Measurements from ENCODE around the gene ELL2. TPM values are rescaled to one million over a fixed set of nuclear protein-coding genes. Genes with fewer than 3 reads are reported as not detected.

Gene ELL2
- total and polyA plus RNA-seq, 4 donors, result 12.3 to 79.6 (median 49.0) TPM

DNA sequence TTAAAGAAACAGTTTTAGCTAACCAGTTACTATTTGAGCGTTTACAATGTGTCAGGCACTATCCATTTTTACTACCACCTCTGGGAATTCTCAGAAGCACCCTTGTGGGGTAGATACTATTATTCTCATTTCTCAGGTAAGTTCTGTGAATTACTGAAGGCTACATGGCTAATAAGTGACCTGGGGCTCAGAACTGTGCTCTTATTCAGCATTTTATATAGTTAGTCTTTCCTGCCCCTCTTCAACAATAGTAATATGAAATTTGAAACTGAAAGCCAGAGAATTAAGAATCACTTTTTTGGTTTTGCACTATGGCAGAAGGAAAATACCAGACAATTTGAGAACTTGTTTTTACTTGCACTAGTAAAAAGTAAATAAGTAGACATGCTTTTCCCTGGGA, 11.8 kb downstream of the ELL2 start:
- H3K36me3 ChIP-seq (ENCODE audit: control insufficient read depth in 4 of 4, insufficient read depth in 4 of 4, low read length in 4 of 4), result peaks cover 0 to 4% (median 0%) of the 10 kb centered on the region in 4 donors
- H3K27me3 ChIP-seq (ENCODE audit: control insufficient read depth in 3 of 3, insufficient read depth in 3 of 3, low read length in 2 of 3), result no peaks in the 10 kb centered on the region
- 63 to 89% methylated on average over 1 of the region's 1 CpG for WGBS, 2 donors
- peaks cover 0 to 30% (median 0%) of the 10 kb centered on the region in 5 donors for H3K4me1 ChIP-seq (ENCODE audit: control insufficient read depth in 5 of 5, insufficient read depth in 5 of 5, low read length in 5 of 5)
- ATAC-seq (ENCODE audit: insufficient read depth, low FRiP score) (no peak), DNase-seq (no peak)
- no peak overlapping the region for H3K4me3 ChIP-seq
- H3K9ac ChIP-seq (ENCODE audit: insufficient read depth in 1 of 2, low read length in 2 of 2), result no peak overlapping the region
- TF ChIP-seq, protein P1, sequence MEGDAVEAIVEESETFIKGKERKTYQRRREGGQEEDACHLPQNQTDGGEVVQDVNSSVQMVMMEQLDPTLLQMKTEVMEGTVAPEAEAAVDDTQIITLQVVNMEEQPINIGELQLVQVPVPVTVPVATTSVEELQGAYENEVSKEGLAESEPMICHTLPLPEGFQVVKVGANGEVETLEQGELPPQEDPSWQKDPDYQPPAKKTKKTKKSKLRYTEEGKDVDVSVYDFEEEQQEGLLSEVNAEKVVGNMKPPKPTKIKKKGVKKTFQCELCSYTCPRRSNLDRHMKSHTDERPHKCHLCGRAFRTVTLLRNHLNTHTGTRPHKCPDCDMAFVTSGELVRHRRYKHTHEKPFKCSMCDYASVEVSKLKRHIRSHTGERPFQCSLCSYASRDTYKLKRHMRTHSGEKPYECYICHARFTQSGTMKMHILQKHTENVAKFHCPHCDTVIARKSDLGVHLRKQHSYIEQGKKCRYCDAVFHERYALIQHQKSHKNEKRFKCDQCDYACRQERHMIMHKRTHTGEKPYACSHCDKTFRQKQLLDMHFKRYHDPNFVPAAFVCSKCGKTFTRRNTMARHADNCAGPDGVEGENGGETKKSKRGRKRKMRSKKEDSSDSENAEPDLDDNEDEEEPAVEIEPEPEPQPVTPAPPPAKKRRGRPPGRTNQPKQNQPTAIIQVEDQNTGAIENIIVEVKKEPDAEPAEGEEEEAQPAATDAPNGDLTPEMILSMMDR (IDR thresholded peaks at IDR 0.05; ENCODE audit: control extremely low read depth, extremely low read depth), result no peak
- H3K27ac ChIP-seq (ENCODE audit: low read depth in 1 of 2, low read length in 1 of 2), result no peak overlapping the region
- H3K9me3 ChIP-seq (ENCODE audit: control insufficient read depth in 4 of 4, insufficient read depth in 3 of 4, low read length in 3 of 4), result no peaks in the 10 kb centered on the region

DNA sequence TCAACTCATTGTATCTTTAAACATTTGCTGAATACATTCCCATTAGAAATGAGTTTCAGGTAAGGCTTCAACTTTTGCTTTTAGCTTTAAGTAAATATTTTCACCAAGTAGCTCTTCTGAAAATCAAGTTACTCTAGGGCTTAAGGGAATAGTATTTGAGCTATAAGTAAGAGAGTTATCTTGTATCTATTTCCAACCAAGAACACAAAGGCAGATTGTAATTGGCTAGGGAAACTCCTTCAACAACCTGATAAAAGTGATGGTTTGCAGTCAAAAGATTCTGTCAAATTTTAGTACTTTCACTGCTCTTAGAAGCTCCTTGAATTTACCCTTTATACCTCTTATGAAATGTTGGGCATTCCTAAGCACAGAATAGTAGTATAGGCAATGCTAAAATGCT, 13.0 kb downstream of the ELL2 start:
- TF ChIP-seq, protein P1 (IDR thresholded peaks at IDR 0.05; ENCODE audit: control extremely low read depth, extremely low read depth), result no peak
- Histone ChIP-seq H3K9ac (ENCODE audit: insufficient read depth in 1 of 2, low read length in 2 of 2) (no peak overlapping the region), H3K4me3 (no peak overlapping the region), H3K9me3 (ENCODE audit: control insufficient read depth in 4 of 4, insufficient read depth in 3 of 4, low read length in 3 of 4) (no peaks in the 10 kb centered on the region), H3K27ac (ENCODE audit: low read depth in 1 of 2, low read length in 1 of 2) (no peak overlapping the region), H3K4me1 (ENCODE audit: control insufficient read depth in 5 of 5, insufficient read depth in 5 of 5, low read length in 5 of 5) (peaks cover 0 to 30% (median 0%) of the 10 kb centered on the region in 5 donors), H3K27me3 (ENCODE audit: control insufficient read depth in 3 of 3, insufficient read depth in 3 of 3, low read length in 2 of 3) (no peaks in the 10 kb centered on the region), H3K36me3 (ENCODE audit: control insufficient read depth in 4 of 4, insufficient read depth in 4 of 4, low read length in 4 of 4) (peaks cover 0 to 4% (median 0%) of the 10 kb centered on the region in 4 donors)
- ATAC-seq (ENCODE audit: insufficient read depth, low FRiP score) (no peak), DNase-seq (no peak)

DNA sequence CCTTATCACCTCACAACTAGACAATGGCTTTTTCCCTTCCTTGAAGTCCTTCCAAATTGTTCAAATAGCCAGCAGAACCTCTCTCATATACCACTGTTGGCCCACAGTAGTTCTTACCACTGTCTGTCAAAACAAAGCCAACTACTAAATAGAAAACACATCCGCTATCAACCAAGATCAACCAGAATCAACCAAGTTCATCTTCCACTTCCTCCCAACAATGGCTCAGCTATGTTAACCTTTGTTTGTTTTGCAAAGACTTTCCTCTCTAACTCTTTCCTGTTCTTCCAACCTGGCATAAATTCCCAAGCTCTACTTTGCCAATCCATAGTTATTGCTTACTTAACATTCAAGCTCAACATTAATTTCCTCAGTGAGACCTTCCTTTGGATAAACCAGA, 15.2 kb downstream of the ELL2 start:
- Histone ChIP-seq H3K9ac (ENCODE audit: insufficient read depth in 1 of 2, low read length in 2 of 2) (no peak overlapping the region), H3K9me3 (ENCODE audit: control insufficient read depth in 4 of 4, insufficient read depth in 3 of 4, low read length in 3 of 4) (no peaks in the 10 kb centered on the region), H3K4me1 (ENCODE audit: control insufficient read depth in 5 of 5, insufficient read depth in 5 of 5, low read length in 5 of 5) (peaks cover 0 to 23% (median 0%) of the 10 kb centered on the region in 5 donors), H3K27me3 (ENCODE audit: control insufficient read depth in 3 of 3, insufficient read depth in 3 of 3, low read length in 2 of 3) (no peaks in the 10 kb centered on the region), H3K27ac (ENCODE audit: low read depth in 1 of 2, low read length in 1 of 2) (no peak overlapping the region), H3K36me3 (ENCODE audit: control insufficient read depth in 4 of 4, insufficient read depth in 4 of 4, low read length in 4 of 4) (peaks cover 0 to 6% (median 0%) of the 10 kb centered on the region in 4 donors), H3K4me3 (no peak overlapping the region)
- WGBS, 2 donors, result 88 to 91% methylated on average over 1 of the region's 1 CpG
- ATAC-seq (ENCODE audit: insufficient read depth, low FRiP score), result no peak
- TF ChIP-seq, protein P1 (IDR thresholded peaks at IDR 0.05; ENCODE audit: control extremely low read depth, extremely low read depth), result no peak
- DNase-seq, result no peak

DNA sequence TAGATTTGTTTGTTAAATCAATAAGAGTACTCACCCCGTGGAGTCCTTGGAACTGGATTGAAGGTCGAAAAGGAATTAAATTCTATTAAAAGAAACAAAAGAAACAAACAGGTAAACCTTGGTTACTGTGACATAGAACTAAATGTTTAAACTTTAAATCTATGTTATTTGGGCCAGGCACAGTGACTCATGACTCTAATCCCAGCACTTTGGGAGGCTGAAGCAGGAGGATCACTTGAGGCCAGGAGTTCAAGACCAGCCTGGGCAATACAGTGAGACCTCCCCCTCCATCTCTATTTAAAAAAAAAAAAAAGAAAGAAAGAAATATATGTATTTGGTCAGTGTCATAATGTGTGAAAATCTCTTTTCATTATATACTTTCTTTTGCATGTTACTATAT, 18.7 kb downstream of the ELL2 start:
- 87 to 97% methylated on average over 2 of the region's 2 CpGs for whole genome bisulfite sequencing, 2 donors
- H3K27ac ChIP-seq (ENCODE audit: low read depth in 1 of 2, low read length in 1 of 2), result no peak overlapping the region
- no peak for DNase-seq
- peaks cover 0 to 7% (median under 1%) of the 10 kb centered on the region in 4 donors for H3K36me3 ChIP-seq (ENCODE audit: control insufficient read depth in 4 of 4, insufficient read depth in 4 of 4, low read length in 4 of 4)
- no peak overlapping the region for H3K4me3 ChIP-seq
- TF ChIP-seq, protein P1 (IDR thresholded peaks at IDR 0.05; ENCODE audit: control extremely low read depth, extremely low read depth), result no peak
- H3K9me3 ChIP-seq (ENCODE audit: control insufficient read depth in 4 of 4, insufficient read depth in 3 of 4, low read length in 3 of 4), result no peaks in the 10 kb centered on the region
- H3K9ac ChIP-seq (ENCODE audit: insufficient read depth in 1 of 2, low read length in 2 of 2), result no peak overlapping the region
- peaks cover 0 to 30% (median 6%) of the 10 kb centered on the region in 5 donors for H3K4me1 ChIP-seq (ENCODE audit: control insufficient read depth in 5 of 5, insufficient read depth in 5 of 5, low read length in 5 of 5)
- no peaks in the 10 kb centered on the region for H3K27me3 ChIP-seq (ENCODE audit: control insufficient read depth in 3 of 3, insufficient read depth in 3 of 3, low read length in 2 of 3)
- no peak for ATAC-seq (ENCODE audit: insufficient read depth, low FRiP score)
